Heart right ventricle (tissue), 16 donors: ENCODE results near the gene CARD11. TPM values are rescaled to one million over a fixed set of nuclear protein-coding genes. Genes with fewer than 3 reads are reported as not detected.

ENCODE experiments used
- ATAC-seq, 8 donors: fragments of 200-7000 bp; cut with Tn5 transposase; one replicate each; pipeline ENCODE4 v1.9.1; 2020; ENCODE audit warnings: mild to moderate bottlenecking in 8 of 8, moderate library complexity in 8 of 8, moderate number of reproducible peaks in 1 of 8
- DNase-seq, 2 donors: peaks; one replicate each; pipeline ENCODE4 v3.0.0-alpha.2; 2020
- H3K27ac ChIP-seq, 10 donors: fragments of 200-600 bp; sonication (generic) in 2 of 10; one replicate each; pipeline versions ENCODE4 v1.5.0 to v1.8.0; 2020 to 2022; ENCODE audit warnings: mild to moderate bottlenecking in 3 of 10
- H3K27me3 ChIP-seq, 7 donors: fragments of 200-600 bp; one replicate each; pipeline ENCODE4 v1.8.0; 2021 to 2022; ENCODE audit warnings: mild to moderate bottlenecking in 2 of 7
- H3K36me3 ChIP-seq, 9 donors: fragments of 200-600 bp; sonication (generic) in 1 of 9; one replicate each; pipeline versions ENCODE4 v1.5.0 to v1.8.0; 2020 to 2022; ENCODE audit warnings: mild to moderate bottlenecking in 2 of 9
- H3K4me1 ChIP-seq, 9 donors: fragments of 200-600 bp; sonication (generic) in 1 of 9; one replicate each; pipeline versions ENCODE4 v1.5.0 to v1.8.0; 2020 to 2022; ENCODE audit warnings: mild to moderate bottlenecking in 4 of 9
- H3K4me3 ChIP-seq, 10 donors: fragments of 200-600 bp; sonication (generic) in 2 of 10; one replicate each; pipeline versions ENCODE4 v1.5.0 to v1.8.0; 2020 to 2022; ENCODE audit warnings: mild to moderate bottlenecking in 7 of 10, moderate library complexity in 2 of 10
- H3K9me3 ChIP-seq, 11 donors: fragments of 200-600 bp in 10 of 11; sonication (generic) in 2 of 11; one replicate each; pipeline versions ENCODE4 v1.5.0 to v1.8.0; 2013 to 2022; ENCODE audit warnings: mild to moderate bottlenecking in 2 of 11, control low read depth in 1 of 11, moderate library complexity in 1 of 11
- WGBS, 2 donors: extraction: QIAGEN DNeasy Blood & Tissue Kit; methylation state at CpG; one replicate each; pipeline ENCODE4 v1.1.7; 2013; ENCODE audit warnings: inconsistent platforms in 1 of 2; 5-methylcytosine and 5-hydroxymethylcytosine counted together
- intact Hi-C, 10 donors: fragments of 100-400 bp; cut with DNase I; formaldehyde crosslinking; loops; one replicate each; pipeline versions ENCODE4 v1.11.1 to v1.14.2; 2022
- polyA plus RNA-seq, 2 donors: library from polyadenylated mRNA; stranded (reverse); fragments of 200-250 nt; gene quantifications; one replicate each; pipeline ENCODE4 v1.2.3, GENCODE V29; 2013
- total RNA-seq, 10 donors: library from RNA; stranded (reverse); fragmentation: NEBNext Ultra II Directional in 3 of 10; extraction: Animal tissue kit (Norgen Biotek cat#: 25700) in 3 of 10; gene quantifications; one replicate each; pipeline versions ENCODE4 v1.2.1 to v1.2.4, GENCODE V29; 2021 to 2023
- TF ChIP-seq, protein P1 (sequence below), 9 donors: fragments of 200-600 bp; sonication (generic) in 2 of 9; IDR thresholded peaks; one replicate each; pipeline versions ENCODE4 v1.5.0 to v1.8.0; 2021 to 2022; ENCODE audit warnings: antibody characterized with exemption in 9 of 9, mild to moderate bottlenecking in 5 of 9, moderate library complexity in 1 of 9
- donor health status: Arrhythmogenic right ventricular cardiomyopathy.
- donor health status: ischemic (EF 13 %, LVEDD 7.1; RV severe dilation, severe dysfunction).
- donor health status: healthy with polysubstance abuse.
- donor health status: DM: no; HTN: yes; CAD: no.
- donor health status: DM: no; HTN: no; CAD: no.
- donor health status: ischemic (EF 25% LVEDD 6.9; RV normal size, moderate dysfunction).
- donor health status: ischemic (EF 25% LVEDD 5.7; RV mildly dilated, moderate dysfunction).
- donor health status: healthy.
- donor health status: DM: yes; HTN: yes; CAD: no.
- donor health status: Ischemic cardiomyopathy.
- donor health status: ischemic (EF 35%, LVEDD 5.7; RV mildly dilated, moderate dysfunction).
- donor health status: nonischemic (EF 11% LVEDD 7.7; RV severe dilation, severe dysfunction).
- donor health status: DM: yes; HTN: yes; CAD: no.
- donor health status: PGD.
- donor health status: ischemic (EF 29% LVEDD 5.4; RV normal size, mild dysfunction).
- donor health status: nonischemic (EF 23%, LVEDD 6.1; RV moderate dilation, normal function).

Gene CARD11
- total and polyA plus RNA-seq, 12 donors, result 0.14 to 1.7 (median 0.30) TPM; not detected in 1

DNA sequence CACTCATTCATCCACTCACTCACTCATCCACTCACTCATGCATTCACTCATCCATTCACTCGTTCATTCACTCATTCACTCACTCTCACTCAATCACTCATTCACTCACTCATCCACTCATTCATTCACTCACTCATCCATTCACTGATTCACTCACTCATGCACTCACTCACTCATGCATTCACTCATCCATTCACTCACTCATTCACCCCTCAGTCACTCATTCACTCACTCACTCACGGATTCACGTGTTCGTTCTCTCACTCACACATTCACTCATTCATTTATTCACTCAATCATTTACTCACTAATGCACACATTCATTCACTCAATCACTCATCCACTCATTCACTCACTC lies 73.4 kb downstream of the CARD11 start:
- ATAC-seq (no peak), DNase-seq (no peak)
- H3K27ac ChIP-seq, result no peak overlapping the region
- intact Hi-C loops, result no loop called here
- H3K4me1 ChIP-seq, result no peaks in the 10 kb centered on the region
- H3K9me3 ChIP-seq, result peaks cover 0 to 19% (median 11%) of the 10 kb centered on the region in 11 donors
- TF ChIP-seq, protein P1, sequence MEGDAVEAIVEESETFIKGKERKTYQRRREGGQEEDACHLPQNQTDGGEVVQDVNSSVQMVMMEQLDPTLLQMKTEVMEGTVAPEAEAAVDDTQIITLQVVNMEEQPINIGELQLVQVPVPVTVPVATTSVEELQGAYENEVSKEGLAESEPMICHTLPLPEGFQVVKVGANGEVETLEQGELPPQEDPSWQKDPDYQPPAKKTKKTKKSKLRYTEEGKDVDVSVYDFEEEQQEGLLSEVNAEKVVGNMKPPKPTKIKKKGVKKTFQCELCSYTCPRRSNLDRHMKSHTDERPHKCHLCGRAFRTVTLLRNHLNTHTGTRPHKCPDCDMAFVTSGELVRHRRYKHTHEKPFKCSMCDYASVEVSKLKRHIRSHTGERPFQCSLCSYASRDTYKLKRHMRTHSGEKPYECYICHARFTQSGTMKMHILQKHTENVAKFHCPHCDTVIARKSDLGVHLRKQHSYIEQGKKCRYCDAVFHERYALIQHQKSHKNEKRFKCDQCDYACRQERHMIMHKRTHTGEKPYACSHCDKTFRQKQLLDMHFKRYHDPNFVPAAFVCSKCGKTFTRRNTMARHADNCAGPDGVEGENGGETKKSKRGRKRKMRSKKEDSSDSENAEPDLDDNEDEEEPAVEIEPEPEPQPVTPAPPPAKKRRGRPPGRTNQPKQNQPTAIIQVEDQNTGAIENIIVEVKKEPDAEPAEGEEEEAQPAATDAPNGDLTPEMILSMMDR (IDR thresholded peaks at IDR 0.05), result no peak
- H3K36me3 ChIP-seq, result no peaks in the 10 kb centered on the region
- H3K27me3 ChIP-seq, result peaks cover 0 to 10% (median 0%) of the 10 kb centered on the region in 7 donors
- WGBS, 2 donors, result 94% methylated on average over 4 of the region's 4 CpGs
- H3K4me3 ChIP-seq, result no peak overlapping the region

DNA sequence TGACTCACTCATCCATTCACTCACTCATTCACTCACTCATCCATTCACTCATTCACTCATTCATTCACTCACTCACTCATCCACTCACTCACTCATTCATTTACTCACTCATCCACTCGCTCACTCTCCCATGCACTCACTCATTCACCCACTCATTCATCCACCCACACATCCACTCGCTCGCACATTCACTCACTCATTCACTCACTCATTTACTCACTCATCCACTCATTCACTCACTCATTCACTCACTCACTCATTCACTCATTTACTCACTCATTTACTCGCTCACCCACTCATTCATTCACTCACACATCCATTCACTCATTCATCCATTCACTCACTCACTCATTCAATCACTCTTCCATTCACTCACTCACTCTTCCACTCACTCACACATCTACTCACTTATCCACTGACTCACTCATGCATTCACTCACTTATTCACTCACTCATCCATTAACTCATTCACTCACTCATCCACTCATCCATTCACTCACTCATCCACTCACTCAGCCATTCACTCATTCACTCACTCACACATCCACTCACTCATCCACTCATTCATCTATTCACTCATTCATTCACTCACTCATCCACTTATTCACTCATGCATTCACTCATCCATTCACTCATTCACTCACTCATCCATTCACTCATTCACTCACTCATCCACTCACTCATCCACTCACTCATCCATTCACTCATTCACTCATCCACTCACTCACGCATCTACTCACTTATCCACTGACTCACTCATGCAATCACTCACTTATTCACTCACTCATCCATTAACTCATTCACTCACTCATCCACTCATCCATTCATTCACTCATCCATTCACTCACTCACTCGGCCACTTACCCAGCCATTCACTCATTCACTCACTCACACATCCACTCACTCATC lies 74.0 kb downstream of the CARD11 start:
- no peak overlapping the region for H3K27ac ChIP-seq
- ATAC-seq, result no peak
- WGBS, 2 donors, result 92 to 94% methylated on average over 6 of the region's 6 CpGs
- intact Hi-C loops, result no loop called here
- no peak for DNase-seq
- peaks cover 0 to 24% (median 15%) of the 10 kb centered on the region in 11 donors for H3K9me3 ChIP-seq
- no peak overlapping the region for H3K4me3 ChIP-seq
- no peaks in the 10 kb centered on the region for H3K4me1 ChIP-seq
- peaks cover 0 to 10% (median 0%) of the 10 kb centered on the region in 7 donors for H3K27me3 ChIP-seq
- no peaks in the 10 kb centered on the region for H3K36me3 ChIP-seq
- TF ChIP-seq, protein P1 (IDR thresholded peaks at IDR 0.05), result no peak

DNA sequence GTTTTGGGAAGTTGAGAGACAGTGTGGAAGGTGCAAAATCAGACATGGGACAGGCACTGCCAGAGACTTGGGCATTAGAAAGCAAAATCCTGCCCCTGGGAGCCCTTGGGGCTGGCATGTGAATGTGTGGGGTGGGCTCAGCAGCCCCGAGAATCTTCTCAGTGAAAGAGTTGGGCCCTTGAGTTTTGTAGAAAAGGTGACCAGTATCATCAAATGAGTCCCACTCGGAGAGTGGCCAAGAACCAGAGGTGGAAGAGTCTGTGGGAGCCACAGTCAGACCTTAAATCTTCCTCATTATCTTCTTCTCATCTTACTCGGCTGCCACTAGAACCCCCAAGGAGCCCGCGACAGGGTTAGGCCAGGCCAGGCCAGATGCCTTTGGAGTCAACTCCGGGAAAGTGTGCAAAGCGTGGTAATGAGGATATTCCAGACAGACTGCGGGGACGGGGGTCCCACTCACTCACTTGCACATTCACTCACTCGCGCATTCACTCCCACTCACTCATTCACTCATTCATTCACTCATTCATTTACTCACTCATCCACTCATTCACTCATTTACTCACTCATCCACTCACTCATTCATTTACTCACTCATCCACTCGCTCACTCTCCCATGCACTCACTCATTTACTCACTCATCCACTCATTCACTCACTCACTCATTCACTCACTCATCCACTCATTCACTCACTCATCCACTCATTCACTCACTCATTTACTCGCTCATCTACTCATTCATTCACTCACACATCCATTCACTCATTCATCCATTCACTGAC lies 74.9 kb downstream of the CARD11 start:
- H3K9me3 ChIP-seq, result peaks cover 0 to 32% (median 18%) of the 10 kb centered on the region in 11 donors
- no peak overlapping the region for H3K4me3 ChIP-seq
- H3K27ac ChIP-seq, result no peak overlapping the region
- WGBS, 2 donors, result 83 to 84% methylated on average over 13 of the region's 13 CpGs
- intact Hi-C loops, result no loop called here
- no peaks in the 10 kb centered on the region for H3K36me3 ChIP-seq
- H3K27me3 ChIP-seq, result peaks cover 0 to 9% (median 0%) of the 10 kb centered on the region in 7 donors
- no peak for DNase-seq
- ATAC-seq, result no peak
- TF ChIP-seq, protein P1 (IDR thresholded peaks at IDR 0.05), result no peak
- no peaks in the 10 kb centered on the region for H3K4me1 ChIP-seq

DNA sequence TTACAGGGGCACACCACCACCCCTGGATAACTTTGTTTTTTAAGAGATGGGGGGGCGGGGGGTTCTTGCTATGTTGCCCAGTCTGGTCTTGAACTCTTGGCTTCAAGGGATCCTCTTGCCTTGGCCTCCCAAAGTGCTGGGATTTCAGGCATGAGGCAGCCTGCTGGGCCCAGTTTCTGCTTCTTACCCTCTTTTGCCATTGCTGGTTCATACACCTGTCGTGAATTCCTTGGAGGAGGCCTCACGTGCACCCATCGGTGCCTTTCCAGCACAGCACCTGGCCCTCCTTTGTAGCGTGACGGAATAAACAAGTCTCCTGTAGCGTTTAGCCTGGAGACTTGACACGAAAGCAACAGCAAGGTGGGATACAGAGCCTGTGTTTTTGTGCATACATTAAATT lies 75.5 kb downstream of the CARD11 start:
- no peak for DNase-seq
- 82 to 83% methylated on average over 8 of the region's 8 CpGs for WGBS, 2 donors
- no peaks in the 10 kb centered on the region for H3K36me3 ChIP-seq
- peaks cover 0 to 8% (median 0%) of the 10 kb centered on the region in 7 donors for H3K27me3 ChIP-seq
- H3K4me3 ChIP-seq, result no peak overlapping the region
- no peak for ATAC-seq
- no peak overlapping the region for H3K27ac ChIP-seq
- intact Hi-C loops, result no loop called here
- TF ChIP-seq, protein P1 (IDR thresholded peaks at IDR 0.05), result no peak
- H3K9me3 ChIP-seq, result peaks cover 0 to 38% (median 18%) of the 10 kb centered on the region in 11 donors
- H3K4me1 ChIP-seq, result peaks cover 0 to 3% (median 0%) of the 10 kb centered on the region in 9 donors
